PFSK-1 (cell line): Measurements from ENCODE around the gene USP43. TPM values are rescaled to one million over a fixed set of nuclear protein-coding genes. Genes with fewer than 3 reads are reported as not detected.

Experiments
- FOXP2 ChIP-seq: optimal IDR thresholded peaks from 2 replicates; pipeline ENCODE3; 2011; ENCODE audit warnings: borderline replicate concordance, control low read depth, inconsistent platforms; ENCODE audit not compliant: insufficient read depth; ENCODE audit errors: extremely low read length, extremely low read depth
- POLR2AphosphoS5 ChIP-seq: IDR thresholded peaks from 2 replicates; pipeline ENCODE4 v1.6.1; 2012; ENCODE audit warnings: low read depth, mild to moderate bottlenecking, control low read depth, low read length, moderate library complexity
- REST ChIP-seq, 2 experiments: IDR thresholded peaks; 2 replicates each; pipeline versions ENCODE4 v1.6.1 to v1.8.0; 2011 to 2012; ENCODE audit warnings: low read depth in 2 of 2, low read length in 2 of 2, control low read depth in 1 of 2, inconsistent platforms in 1 of 2, mild to moderate bottlenecking in 1 of 2, moderate library complexity in 1 of 2; ENCODE audit not compliant: insufficient read depth in 1 of 2
- SIN3A ChIP-seq: IDR thresholded peaks from 2 replicates; pipeline ENCODE4 v1.6.1; 2012; ENCODE audit warnings: mild to moderate bottlenecking, low read length, moderate library complexity, borderline replicate concordance; ENCODE audit not compliant: insufficient read depth
- TAF1 ChIP-seq: IDR thresholded peaks from 2 replicates; pipeline ENCODE4 v1.6.1; 2012; ENCODE audit warnings: low read length, control low read depth, borderline replicate concordance; ENCODE audit not compliant: insufficient read depth
- polyA plus RNA-seq: library from polyadenylated mRNA; unstranded; fragments of >200 nt; gene quantifications from one replicate; pipeline ENCODE4 v1.2.1, GENCODE V29; 2012; ENCODE audit warnings: low read depth, missing spikeins; ENCODE audit not compliant: insufficient read length

Gene USP43
- 0.25 TPM for polyA plus RNA-seq

- TF ChIP-seq TAF1 = no peak
- TF ChIP-seq REST (IDR thresholded peaks at IDR 0.05; ENCODE audit: insufficient read depth in 1 of 2, low read depth in 2 of 2, low read length in 2 of 2) = no peak
- TF ChIP-seq POLR2AphosphoS5 = no peak
- no peak for TF ChIP-seq SIN3A
- TF ChIP-seq FOXP2 = no peak
These were observed at the start of gene USP43 for GRCh38 chr17:9644910-9645751. Gene USP43 (plus strand): TSS chr17:9645517. CDS start chr17:9645633, 116 bp downstream.

- TF ChIP-seq TAF1 (no peak), SIN3A (no peak), POLR2AphosphoS5 (no peak), FOXP2 (no peak), REST (IDR thresholded peaks at IDR 0.05; ENCODE audit: insufficient read depth in 1 of 2, low read depth in 2 of 2, low read length in 2 of 2) (no peak)
These were observed 46.7 kb upstream of the USP43 start for GRCh38 chr17:9598661-9599060.

GRCh38 chr17:9606453-9606852 is 38.9 kb upstream of the USP43 start:
- no peak for TF ChIP-seq SIN3A

- TF ChIP-seq SIN3A = no peak
- TF ChIP-seq FOXP2 = no peak
- no peak for TF ChIP-seq POLR2AphosphoS5
- TF ChIP-seq TAF1 = no peak
- no peak for TF ChIP-seq REST (IDR thresholded peaks at IDR 0.05; ENCODE audit: insufficient read depth in 1 of 2, low read depth in 2 of 2, low read length in 2 of 2)
These were observed 33.8 kb upstream of the USP43 start for GRCh38 chr17:9611557-9611956.

- TF ChIP-seq SIN3A = no peak
- no peak for TF ChIP-seq FOXP2
- TF ChIP-seq POLR2AphosphoS5 = no peak
- TF ChIP-seq REST (IDR thresholded peaks at IDR 0.05; ENCODE audit: insufficient read depth in 1 of 2, low read depth in 2 of 2, low read length in 2 of 2) = no peak
- no peak for TF ChIP-seq TAF1
These were observed 33.3 kb upstream of the USP43 start for GRCh38 chr17:9612006-9612405.
